SU-DHL-6 (cell line): Measurements from ENCODE around the gene ST6GALNAC6.
A peak's percentile ranks its signal among the peaks of the same experiment; 100 is the strongest.

ENCODE experiments used
- H2AFZ ChIP-seq: fragments of 200-600 bp; sonication (generic); 2 replicates; pipeline ENCODE4 v1.6.1; 2014; ENCODE audit warnings: low read depth, mild to moderate bottlenecking, moderate library complexity, mixed read lengths, antibody characterized with exemption, low read length; ENCODE audit not compliant: severe bottlenecking
- H3F3A ChIP-seq: fragments of 200-600 bp; shearing (Covaris generic); 2 replicates; pipeline ENCODE4 v1.6.0; 2016; ENCODE audit warnings: antibody characterized with exemption, mild to moderate bottlenecking; ENCODE audit not compliant: insufficient read depth
- H3K27ac ChIP-seq: fragments of 200-600 bp; sonication (generic); 2 replicates; pipeline ENCODE4 v1.5.1; 2016; ENCODE audit warnings: low read depth, mild to moderate bottlenecking, low read length, moderate library complexity, mixed read lengths
- H3K27me3 ChIP-seq: fragments of 200-600 bp; sonication (generic), shearing (Covaris generic); 2 replicates; pipeline ENCODE4 v1.6.0; 2014; ENCODE audit warnings: mild to moderate bottlenecking, low read length
- H3K36me3 ChIP-seq: fragments of 200-600 bp; sonication (generic); 2 replicates; pipeline ENCODE4 v1.6.1; 2014; ENCODE audit warnings: mild to moderate bottlenecking, low read length, mixed read lengths
- H3K4me2 ChIP-seq: fragments of 300-600, 200-600 bp; shearing (Covaris generic), sonication (generic); 2 replicates; pipeline ENCODE4 v1.6.0; 2014; ENCODE audit warnings: low read length, low read depth, mild to moderate bottlenecking; ENCODE audit not compliant: poor library complexity, severe bottlenecking
- H3K4me3 ChIP-seq: fragments of 200-600 bp; sonication (generic); 2 replicates; pipeline ENCODE4 v1.5.1; 2014; ENCODE audit warnings: antibody characterized with exemption, low read length, mild to moderate bottlenecking, mixed read lengths; ENCODE audit not compliant: insufficient read depth, poor library complexity, severe bottlenecking
- H3K79me2 ChIP-seq: fragments of 200-600 bp; sonication (generic); 2 replicates; pipeline ENCODE4 v1.6.1; 2014; ENCODE audit warnings: mild to moderate bottlenecking, low read length, moderate library complexity; ENCODE audit not compliant: insufficient read depth
- H3K9ac ChIP-seq: fragments of 200-600 bp; sonication (generic); 2 replicates; pipeline ENCODE4 v1.7.0; 2014; ENCODE audit warnings: mild to moderate bottlenecking, low read length
- H3K9me2 ChIP-seq: fragments of 200-600 bp; sonication (generic); replicated peaks from 2 replicates; pipeline ENCODE4 v1.6.1; 2014; ENCODE audit warnings: low read length; ENCODE audit not compliant: insufficient read depth
- H3K9me3 ChIP-seq: fragments of 200-600 bp; sonication (generic); 2 replicates; pipeline ENCODE4 v1.6.1; 2014; ENCODE audit warnings: low read length, mixed read lengths; ENCODE audit not compliant: insufficient read depth
- H4K20me1 ChIP-seq: fragments of 200-600 bp; sonication (generic); 2 replicates; pipeline ENCODE4 v1.6.1; 2014; ENCODE audit warnings: low read depth, mild to moderate bottlenecking, antibody characterized with exemption, low read length, moderate library complexity, mixed read lengths
- CTCF ChIP-seq: fragments of 200-600 bp; sonication (generic); IDR thresholded peaks from one replicate; pipeline ENCODE4 v1.5.1; 2017; ENCODE audit warnings: antibody characterized with exemption, mild to moderate bottlenecking, low read length, moderate library complexity; ENCODE audit not compliant: insufficient read depth, poor library complexity, severe bottlenecking
- EZH2phosphoT487 ChIP-seq: fragments of 200-600 bp; sonication (generic), shearing (Covaris generic); conservative IDR thresholded peaks from 2 replicates; pipeline ENCODE4 v1.6.1; 2018; ENCODE audit warnings: mild to moderate bottlenecking, antibody characterized with exemption, low read length, moderate library complexity, mixed read lengths

ST6GALNAC6 gene

GRCh38 chr9:127935765-127936221 is 36.4 kb upstream of the ST6GALNAC6 start:
- Histone ChIP-seq H3K9ac (peak overlapping the region; percentile 79), H3K27ac (no peak overlapping the region), H3K27me3 (no peaks in the 10 kb centered on the region), H3K79me2 (peaks cover 19% of the 10 kb centered on the region), H3K36me3 (0 out of 2 replicates have a peak, but pooled peaks cover 3% of the 10 kb centered on the region), H3K9me3 (no peaks in the 10 kb centered on the region), H2AFZ (no peak overlapping the region), H3K4me3 (peak overlapping the region; percentile 76), H4K20me1 (no peaks in the 10 kb centered on the region), H3K9me2 (no peaks in the 10 kb centered on the region), H3F3A (peaks cover 25% of the 10 kb centered on the region), H3K4me2 (peak overlapping the region; percentile 97)
- TF ChIP-seq CTCF, result no peak
- TF ChIP-seq EZH2phosphoT487, result no peak

- Histone ChIP-seq H3K27ac (no peak overlapping the region), H3K27me3 (no peaks in the 10 kb centered on the region), H3K9me2 (no peaks in the 10 kb centered on the region), H4K20me1 (no peaks in the 10 kb centered on the region), H2AFZ (no peak overlapping the region), H3K4me2 (no peak overlapping the region), H3K9ac (no peak overlapping the region), H3K4me3 (no peak overlapping the region), H3K9me3 (no peaks in the 10 kb centered on the region), H3K36me3 (no peaks in the 10 kb centered on the region), H3F3A (peaks cover 17% of the 10 kb centered on the region), H3K79me2 (peaks cover 19% of the 10 kb centered on the region)
- TF ChIP-seq EZH2phosphoT487, result no peak
- TF ChIP-seq CTCF, result no peak
Observed at GRCh38 chr9:127934986-127935385, 35.6 kb upstream of the ST6GALNAC6 start.

GRCh38 chr9:127934248-127934647 is 34.8 kb upstream of the ST6GALNAC6 start:
- H3K79me2 ChIP-seq, result peaks cover 19% of the 10 kb centered on the region
- H3F3A ChIP-seq, result peaks cover 14% of the 10 kb centered on the region
- no peak overlapping the region for H3K27ac ChIP-seq
- no peaks in the 10 kb centered on the region for H3K9me3 ChIP-seq
- no peaks in the 10 kb centered on the region for H3K9me2 ChIP-seq
- TF ChIP-seq EZH2phosphoT487 (no peak), CTCF (no peak)
- no peak overlapping the region for H3K4me3 ChIP-seq
- no peaks in the 10 kb centered on the region for H3K36me3 ChIP-seq
- no peak overlapping the region for H3K9ac ChIP-seq
- H2AFZ ChIP-seq, result no peak overlapping the region
- H3K4me2 ChIP-seq, result no peak overlapping the region
- H4K20me1 ChIP-seq, result no peaks in the 10 kb centered on the region
- no peaks in the 10 kb centered on the region for H3K27me3 ChIP-seq
